ENCODE measurements around the gene LPIN2. TPM values are rescaled to one million over a fixed set of nuclear protein-coding genes. Genes with fewer than 3 reads are reported as not detected.
A peak's percentile ranks its signal among the peaks of the same experiment; 100 is the strongest.

Gene LPIN2
- total and polyA plus RNA-seq, 2 of the 13 experiments (the other 11 are each of a cell fraction or from before 2014, with no cell fraction given): 46.0 to 119 TPM

DNA sequence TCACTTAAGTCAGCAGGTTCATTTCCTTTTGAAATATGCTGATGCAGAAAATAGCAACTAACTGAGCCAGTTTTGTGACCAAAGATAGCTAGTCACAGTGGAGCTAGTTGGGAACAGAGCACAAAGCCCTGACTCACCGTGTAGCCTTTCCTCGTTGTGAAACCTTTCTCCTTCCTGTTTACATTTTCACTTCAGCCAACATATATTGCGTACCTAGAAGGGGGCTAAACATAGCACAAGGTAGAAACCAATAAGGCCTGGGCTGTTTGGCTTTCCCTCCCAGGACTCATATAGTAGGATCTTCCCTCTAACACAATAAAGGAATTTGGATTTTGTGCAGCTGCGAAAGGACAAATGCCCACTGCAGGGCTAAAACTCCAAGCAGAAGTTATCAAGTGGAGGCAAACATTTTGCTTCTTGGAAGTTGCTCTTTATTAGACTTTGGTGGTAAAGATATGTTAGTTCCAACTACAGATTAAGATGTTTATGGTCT is 24.5 kb upstream of the LPIN2 start (continued):
- TF ChIP-seq ERF (CRISPR knock-in tag; IDR thresholded peaks at IDR 0.05): peak; percentile 91
- no peak for TF ChIP-seq ZFP82 (CRISPR knock-in tag; IDR thresholded peaks at IDR 0.05; ENCODE audit: borderline replicate concordance)
- no peak for TF ChIP-seq ZNF235 (CRISPR knock-in tag; IDR thresholded peaks at IDR 0.05; ENCODE audit: borderline replicate concordance)
- TF ChIP-seq ZBED4 (CRISPR knock-in tag; IDR thresholded peaks at IDR 0.05; ENCODE audit: borderline replicate concordance): peak; percentile 71; the same call in 1 of the 2 replicates
- TF ChIP-seq ZNF772 (CRISPR knock-in tag; IDR thresholded peaks at IDR 0.05): peak; percentile 82; the same call in 1 of the 2 replicates
- TF ChIP-seq CAMTA2 (CRISPR knock-in tag; IDR thresholded peaks at IDR 0.05; ENCODE audit: borderline replicate concordance): no peak
- TF ChIP-seq NR1H2 (CRISPR knock-in tag; IDR thresholded peaks at IDR 0.05; ENCODE audit: borderline replicate concordance, low read depth): no peak
- TF ChIP-seq KDM3A (CRISPR knock-in tag; IDR thresholded peaks at IDR 0.05; ENCODE audit: low read depth): no peak
- peak; percentile 83 for TF ChIP-seq THAP11 (CRISPR knock-in tag; IDR thresholded peaks at IDR 0.05)
- TF ChIP-seq, protein P1, sequence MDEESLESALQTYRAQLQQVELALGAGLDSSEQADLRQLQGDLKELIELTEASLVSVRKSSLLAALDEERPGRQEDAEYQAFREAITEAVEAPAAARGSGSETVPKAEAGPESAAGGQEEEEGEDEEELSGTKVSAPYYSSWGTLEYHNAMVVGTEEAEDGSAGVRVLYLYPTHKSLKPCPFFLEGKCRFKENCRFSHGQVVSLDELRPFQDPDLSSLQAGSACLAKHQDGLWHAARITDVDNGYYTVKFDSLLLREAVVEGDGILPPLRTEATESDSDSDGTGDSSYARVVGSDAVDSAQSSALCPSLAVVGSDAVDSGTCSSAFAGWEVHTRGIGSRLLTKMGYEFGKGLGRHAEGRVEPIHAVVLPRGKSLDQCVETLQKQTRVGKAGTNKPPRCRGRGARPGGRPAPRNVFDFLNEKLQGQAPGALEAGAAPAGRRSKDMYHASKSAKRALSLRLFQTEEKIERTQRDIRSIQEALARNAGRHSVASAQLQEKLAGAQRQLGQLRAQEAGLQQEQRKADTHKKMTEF (CRISPR knock-in tag; IDR thresholded peaks at IDR 0.05): peak; percentile 95
- peak; percentile 99 for TF ChIP-seq ELF3 (CRISPR knock-in tag; IDR thresholded peaks at IDR 0.05)
- peak; percentile 97 for TF ChIP-seq PRDM10 (CRISPR knock-in tag; IDR thresholded peaks at IDR 0.05; ENCODE audit: low read depth)
- peak; percentile 97 for TF ChIP-seq IRF2 (CRISPR knock-in tag; IDR thresholded peaks at IDR 0.05)
- TF ChIP-seq ZNF10 (CRISPR knock-in tag; IDR thresholded peaks at IDR 0.05; ENCODE audit: borderline replicate concordance, low read depth): no peak
- TF ChIP-seq SP140L (CRISPR knock-in tag; IDR thresholded peaks at IDR 0.05; ENCODE audit: borderline replicate concordance): 0 out of 2 replicates have a peak, but pooled peaks have one; percentile 74
- TF ChIP-seq SMC3 (IDR thresholded peaks at IDR 0.05; ENCODE audit: low read length): peak; percentile 38; the same call in 1 of the 2 replicates
- TF ChIP-seq MXD4 (CRISPR knock-in tag; IDR thresholded peaks at IDR 0.05): no peak
- TF ChIP-seq FOXA1 (IDR thresholded peaks at IDR 0.05): peak; percentile 83
- peak; percentile 98 for TF ChIP-seq FOXA1 (CRISPR knock-in tag; IDR thresholded peaks at IDR 0.05)
- TF ChIP-seq MBNL3 (CRISPR knock-in tag; conservative IDR thresholded peaks at IDR 0.05): no peak
- TF ChIP-seq, protein P2, sequence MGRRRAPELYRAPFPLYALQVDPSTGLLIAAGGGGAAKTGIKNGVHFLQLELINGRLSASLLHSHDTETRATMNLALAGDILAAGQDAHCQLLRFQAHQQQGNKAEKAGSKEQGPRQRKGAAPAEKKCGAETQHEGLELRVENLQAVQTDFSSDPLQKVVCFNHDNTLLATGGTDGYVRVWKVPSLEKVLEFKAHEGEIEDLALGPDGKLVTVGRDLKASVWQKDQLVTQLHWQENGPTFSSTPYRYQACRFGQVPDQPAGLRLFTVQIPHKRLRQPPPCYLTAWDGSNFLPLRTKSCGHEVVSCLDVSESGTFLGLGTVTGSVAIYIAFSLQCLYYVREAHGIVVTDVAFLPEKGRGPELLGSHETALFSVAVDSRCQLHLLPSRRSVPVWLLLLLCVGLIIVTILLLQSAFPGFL (CRISPR knock-in tag; IDR thresholded peaks at IDR 0.05): no peak
- no peak for TF ChIP-seq ZNF333 (CRISPR knock-in tag; IDR thresholded peaks at IDR 0.05; ENCODE audit: borderline replicate concordance)

Data from HepG2 (cell line).